AG04449 (cell line): ENCODE data around the gene SNN.

Source experiments
- CTCF ChIA-PET: fragments of 350-600 bp; formaldehyde crosslinking; extraction: SDS; loops from one replicate; lab custom pipeline; 2021; ENCODE audit warnings: antibody characterized with exemption; lab: Yijun Ruan, JAX
- POLR2A ChIA-PET: fragments of 400-600, 350-600 bp; formaldehyde crosslinking; extraction: SDS; loops from one replicate; lab custom pipeline; 2020; ENCODE audit warnings: antibody characterized with exemption, inconsistent platforms; lab: Yijun Ruan, JAX
- DNase-seq: peaks from one replicate; pipeline ENCODE4 v3.0.0-alpha.2; 2010; ENCODE audit warnings: low read depth, low spot score
- H3K4me3 ChIP-seq: 2 replicates; pipeline ENCODE4 v1.5.1; 2011; ENCODE audit warnings: low read depth, mild to moderate bottlenecking, control low read depth, low read length
- TF ChIP-seq, protein P1 (sequence below): IDR thresholded peaks from one replicate; pipeline ENCODE4 v1.5.1; 2011; ENCODE audit warnings: mild to moderate bottlenecking, moderate library complexity, low read length, control low read depth, inconsistent platforms; ENCODE audit not compliant: insufficient read depth; ENCODE audit errors: missing control alignments

Gene SNN

GRCh38 chr16:11642765-11643116, 25.5 kb upstream of the SNN start:
- ChIA-PET CTCF (interaction anchor here (0.7 to 5.1 kb wide), 16 partner anchors 11 to 688 kb away, joined by 3 to 76 read pairs (median 4); partner anchors contain the start of gene LITAF), POLR2A (no interaction called here)
- TF ChIP-seq, protein P1, sequence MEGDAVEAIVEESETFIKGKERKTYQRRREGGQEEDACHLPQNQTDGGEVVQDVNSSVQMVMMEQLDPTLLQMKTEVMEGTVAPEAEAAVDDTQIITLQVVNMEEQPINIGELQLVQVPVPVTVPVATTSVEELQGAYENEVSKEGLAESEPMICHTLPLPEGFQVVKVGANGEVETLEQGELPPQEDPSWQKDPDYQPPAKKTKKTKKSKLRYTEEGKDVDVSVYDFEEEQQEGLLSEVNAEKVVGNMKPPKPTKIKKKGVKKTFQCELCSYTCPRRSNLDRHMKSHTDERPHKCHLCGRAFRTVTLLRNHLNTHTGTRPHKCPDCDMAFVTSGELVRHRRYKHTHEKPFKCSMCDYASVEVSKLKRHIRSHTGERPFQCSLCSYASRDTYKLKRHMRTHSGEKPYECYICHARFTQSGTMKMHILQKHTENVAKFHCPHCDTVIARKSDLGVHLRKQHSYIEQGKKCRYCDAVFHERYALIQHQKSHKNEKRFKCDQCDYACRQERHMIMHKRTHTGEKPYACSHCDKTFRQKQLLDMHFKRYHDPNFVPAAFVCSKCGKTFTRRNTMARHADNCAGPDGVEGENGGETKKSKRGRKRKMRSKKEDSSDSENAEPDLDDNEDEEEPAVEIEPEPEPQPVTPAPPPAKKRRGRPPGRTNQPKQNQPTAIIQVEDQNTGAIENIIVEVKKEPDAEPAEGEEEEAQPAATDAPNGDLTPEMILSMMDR, result no peak
- H3K4me3 ChIP-seq, result no peak overlapping the region
- no peak for DNase-seq

- no peak overlapping the region for H3K4me3 ChIP-seq
- TF ChIP-seq, protein P1, result no peak
- DNase-seq, result no peak
- POLR2A ChIA-PET, result no interaction called here
- CTCF ChIA-PET, result interaction anchor here (0.9 to 2.0 kb wide), 2 partner anchors 9 to 243 kb away, joined by 3 to 7 read pairs; no protein-coding TSS in a partner anchor
Observed at GRCh38 chr16:11649276-11649675, 19.0 kb upstream of the SNN start.

GRCh38 chr16:11650641-11651591, 17.3 kb upstream of the SNN start:
- ChIA-PET POLR2A (no interaction called here), CTCF (interaction anchor here (1.0 to 2.0 kb wide), 3 partner anchors 11 kb away, joined by 4 to 7 read pairs (median 7); no protein-coding TSS in a partner anchor)
- H3K4me3 ChIP-seq, result no peak overlapping the region
- DNase-seq, result no peak
- TF ChIP-seq, protein P1, result no peak

- TF ChIP-seq, protein P1, result no peak
- POLR2A ChIA-PET, result no interaction called here
- H3K4me3 ChIP-seq, result no peak overlapping the region
- CTCF ChIA-PET, result interaction anchor here (1.1 to 2.0 kb wide), 2 partner anchors 10 to 11 kb away, joined by 4 to 7 read pairs; no protein-coding TSS in a partner anchor
- DNase-seq, result no peak
Observed at GRCh38 chr16:11651796-11652195, 16.5 kb upstream of the SNN start.

DNA sequence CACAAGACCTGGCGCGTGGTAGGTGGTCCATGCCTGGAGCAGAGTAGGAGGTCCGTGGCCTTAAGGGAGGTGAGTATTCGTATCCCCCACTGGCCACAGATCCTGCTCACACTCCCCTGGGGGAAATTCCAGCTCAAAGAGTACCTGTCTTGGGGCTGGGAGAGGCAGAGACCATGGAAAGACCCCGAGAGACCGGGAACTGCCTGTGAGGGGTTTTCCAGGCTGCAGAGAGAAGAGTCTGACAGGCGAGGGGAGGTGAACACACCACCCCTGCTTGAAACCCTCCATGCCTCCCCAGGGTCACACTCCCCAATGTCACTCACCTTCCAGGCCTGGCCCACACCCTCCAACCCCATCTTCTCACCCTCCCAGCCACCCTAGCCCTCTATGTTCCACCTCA, 12.6 kb upstream of the SNN start:
- no peak for DNase-seq
- TF ChIP-seq, protein P1, result no peak
- CTCF ChIA-PET, result interaction anchor here (0.8 to 1.3 kb wide), 3 partner anchors 12 to 15 kb away, joined by 3 to 4 read pairs (median 3); no protein-coding TSS in a partner anchor
- H3K4me3 ChIP-seq, result no peak overlapping the region
- POLR2A ChIA-PET, result no interaction called here

DNA sequence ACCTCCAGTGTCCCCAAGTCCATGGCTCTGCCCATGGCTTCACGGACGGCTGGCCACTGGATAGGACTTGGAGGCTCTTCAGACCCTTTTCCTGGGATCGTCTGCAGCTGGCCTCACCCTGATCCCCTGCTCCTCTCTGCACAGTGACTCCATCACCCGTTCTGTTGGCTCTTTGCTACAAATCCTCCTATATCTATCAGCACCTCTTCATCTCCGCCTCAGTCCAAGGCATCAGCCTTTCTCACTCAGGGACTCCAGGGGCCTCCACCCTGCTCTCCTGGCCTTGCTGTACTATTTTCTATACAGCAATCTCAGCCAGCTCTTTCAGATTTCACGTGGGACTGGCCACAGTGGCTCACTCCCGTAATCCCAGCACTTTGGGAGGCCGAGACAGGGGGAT, 10.7 kb upstream of the SNN start:
- TF ChIP-seq, protein P1, result no peak
- no peak for DNase-seq
- POLR2A ChIA-PET, result no interaction called here
- no peak overlapping the region for H3K4me3 ChIP-seq
- CTCF ChIA-PET, result interaction anchor here (0.8 kb wide), 1 partner anchor 127 kb away, joined by 3 read pairs; no protein-coding TSS in a partner anchor
